HG03565 (cell line): ENCODE results near the gene TGM2.

ENCODE experiments used
- ATAC-seq: cut with Tn5 transposase; IDR thresholded peaks from one replicate; pipeline ENCODE4 v1.9.1; 2021; ENCODE audit warnings: mild to moderate bottlenecking, moderate library complexity; ENCODE audit not compliant: unreplicated experiment

The TGM2 gene

GRCh38 chr20:38178065-38178491 is 13.0 kb upstream of the TGM2 start:
- no peak for ATAC-seq

GRCh38 chr20:38177201-38177600 is 12.1 kb upstream of the TGM2 start:
- no peak for ATAC-seq

- ATAC-seq = no peak
Measured at GRCh38 chr20:38175304-38176180, 10.5 kb upstream of the TGM2 start.

- ATAC-seq = no peak
Measured at GRCh38 chr20:38173237-38174156, 8.4 kb upstream of the TGM2 start.

GRCh38 chr20:38172408-38172807 is 7.3 kb upstream of the TGM2 start:
- ATAC-seq = no peak

- no peak for ATAC-seq
Measured at GRCh38 chr20:38171675-38172043, 6.6 kb upstream of the TGM2 start.

GRCh38 chr20:38170826-38171674 is 6.0 kb upstream of the TGM2 start:
- ATAC-seq = no peak

- no peak for ATAC-seq
Measured at GRCh38 chr20:38170219-38170825, 5.3 kb upstream of the TGM2 start.

- ATAC-seq = no peak
Measured at GRCh38 chr20:38169636-38170193, 4.6 kb upstream of the TGM2 start.

GRCh38 chr20:38168791-38169589 is 3.9 kb upstream of the TGM2 start:
- no peak for ATAC-seq

GRCh38 chr20:38167851-38168760 is 3.0 kb upstream of the TGM2 start:
- no peak for ATAC-seq

GRCh38 chr20:38167328-38167850 is 2.3 kb upstream of the TGM2 start:
- no peak for ATAC-seq

GRCh38 chr20:38166703-38167233 is 1.7 kb upstream of the TGM2 start:
- ATAC-seq = no peak

- ATAC-seq = no peak
Measured at GRCh38 chr20:38165966-38166702, 1.1 kb upstream of the TGM2 start.

GRCh38 chr20:38164624-38165088 is 414 bp downstream of the TGM2 start:
- ATAC-seq = no peak

GRCh38 chr20:38164069-38164468 is 1.0 kb downstream of the TGM2 start:
- ATAC-seq = no peak
